ENCODE measurements around the gene ACOX3. TPM values are rescaled to one million over a fixed set of nuclear protein-coding genes. Genes with fewer than 3 reads are reported as not detected.

Gene ACOX3
- total RNA-seq, 1 experiment from 2014 or later, result 12.2 TPM

DNA sequence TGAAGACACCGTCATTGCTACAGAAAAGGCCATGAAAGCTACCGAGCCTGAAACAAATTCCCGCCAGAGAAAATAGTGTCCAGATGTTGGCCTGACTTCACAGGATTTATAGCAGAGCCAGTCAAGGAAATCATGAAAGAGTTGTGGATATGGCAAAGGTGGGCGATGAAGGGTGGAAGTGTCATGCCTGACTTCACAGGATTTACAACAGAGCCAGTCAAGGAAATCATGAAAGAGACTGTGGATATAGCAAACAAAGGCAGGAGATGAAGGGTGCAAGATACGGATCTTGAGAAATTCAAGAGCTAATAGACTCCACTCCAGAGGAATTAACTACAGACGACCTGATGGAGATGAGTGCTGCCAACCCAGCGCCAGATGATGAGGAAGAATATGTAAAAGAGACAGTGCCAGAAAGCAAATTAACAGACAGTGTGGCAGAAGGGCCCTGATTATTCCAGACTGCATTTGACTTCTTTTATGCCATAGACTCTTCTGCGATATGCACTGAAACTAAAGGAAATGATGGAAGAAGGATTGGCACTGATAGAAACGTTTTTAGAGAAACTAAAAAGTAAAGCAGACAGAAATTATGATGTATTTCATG lies 17.2 kb upstream of the ACOX3 start:
- no peaks in the 10 kb centered on the region; the same call in 1 of the 2 replicates for H3K36me3 ChIP-seq (ENCODE audit: low read depth, low read length)
- ChIA-PET CTCF (no interaction called here), POLR2A (ENCODE audit: unreplicated experiment) (no interaction called here)

DNA sequence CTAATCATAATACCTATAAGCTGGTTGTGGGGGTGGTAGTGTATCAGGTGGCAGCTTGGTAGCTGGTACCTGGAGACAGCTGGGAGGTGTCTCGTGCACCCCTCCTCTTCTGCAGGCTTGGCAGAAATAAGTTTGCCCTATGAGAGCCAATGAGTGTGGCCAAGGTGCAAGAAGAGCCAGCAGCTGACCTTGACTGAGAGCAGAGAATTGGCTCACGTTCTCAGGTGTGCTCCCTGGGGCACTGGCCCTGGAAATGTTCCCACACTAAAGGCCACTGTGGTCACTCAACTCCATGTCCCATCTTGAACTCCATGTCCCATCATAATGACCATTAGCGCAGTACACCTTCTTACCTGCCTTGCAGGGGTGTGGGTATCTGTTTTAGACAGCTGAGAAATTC lies 13.4 kb upstream of the ACOX3 start:
- Histone ChIP-seq H4K20me1 (ENCODE audit: low read length) (no peaks in the 10 kb centered on the region), H3K4me2 (ENCODE audit: low read length) (no peak overlapping the region), H3F3A (ENCODE audit: low read length, unreplicated experiment) (no peaks in the 10 kb centered on the region), H3K27me3 (ENCODE audit: low read length) (no peaks in the 10 kb centered on the region), H3K9me2 (replicated peaks; ENCODE audit: low read length) (no peaks in the 10 kb centered on the region), H2AFZ (ENCODE audit: low read length) (no peak overlapping the region), H3K9me3 (ENCODE audit: low read length) (no peaks in the 10 kb centered on the region), H3K79me2 (ENCODE audit: low read length) (no peaks in the 10 kb centered on the region), H3K27ac (ENCODE audit: low read length) (no peak overlapping the region), H3K4me1 (ENCODE audit: insufficient read depth, low read length) (no peaks in the 10 kb centered on the region), H3K36me3 (ENCODE audit: low read depth, low read length) (no peaks in the 10 kb centered on the region; the same call in 1 of the 2 replicates), H3K4me3 (ENCODE audit: low read length) (no peak overlapping the region), H3K9ac (ENCODE audit: low read length) (no peak overlapping the region)
- POLR2A ChIA-PET (ENCODE audit: unreplicated experiment), result no interaction called here
- no TSS peak for BruUV-seq (replicated peaks)
- CTCF ChIA-PET, result no interaction called here
- intact Hi-C loops (cut with micrococcal nuclease), result no loop called here
- ATAC-seq (no peak), DNase-seq (no peak)
- TF ChIP-seq EZH2 (IDR thresholded peaks at IDR 0.05; ENCODE audit: low read length, unreplicated experiment), result no peak
- TF ChIP-seq, protein P1, sequence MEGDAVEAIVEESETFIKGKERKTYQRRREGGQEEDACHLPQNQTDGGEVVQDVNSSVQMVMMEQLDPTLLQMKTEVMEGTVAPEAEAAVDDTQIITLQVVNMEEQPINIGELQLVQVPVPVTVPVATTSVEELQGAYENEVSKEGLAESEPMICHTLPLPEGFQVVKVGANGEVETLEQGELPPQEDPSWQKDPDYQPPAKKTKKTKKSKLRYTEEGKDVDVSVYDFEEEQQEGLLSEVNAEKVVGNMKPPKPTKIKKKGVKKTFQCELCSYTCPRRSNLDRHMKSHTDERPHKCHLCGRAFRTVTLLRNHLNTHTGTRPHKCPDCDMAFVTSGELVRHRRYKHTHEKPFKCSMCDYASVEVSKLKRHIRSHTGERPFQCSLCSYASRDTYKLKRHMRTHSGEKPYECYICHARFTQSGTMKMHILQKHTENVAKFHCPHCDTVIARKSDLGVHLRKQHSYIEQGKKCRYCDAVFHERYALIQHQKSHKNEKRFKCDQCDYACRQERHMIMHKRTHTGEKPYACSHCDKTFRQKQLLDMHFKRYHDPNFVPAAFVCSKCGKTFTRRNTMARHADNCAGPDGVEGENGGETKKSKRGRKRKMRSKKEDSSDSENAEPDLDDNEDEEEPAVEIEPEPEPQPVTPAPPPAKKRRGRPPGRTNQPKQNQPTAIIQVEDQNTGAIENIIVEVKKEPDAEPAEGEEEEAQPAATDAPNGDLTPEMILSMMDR (conservative IDR thresholded peaks at IDR 0.05; ENCODE audit: low read depth, low read length), result no peak
- no peak for TF ChIP-seq EZH2phosphoT487 (IDR thresholded peaks at IDR 0.05; ENCODE audit: borderline replicate concordance, low read length)

More for the DNA sequence above, 17.2 kb upstream of the ACOX3 start:
- Histone ChIP-seq H3K4me3 (ENCODE audit: low read length) (no peak overlapping the region), H3K27ac (ENCODE audit: low read length) (no peak overlapping the region), H3K9me3 (ENCODE audit: low read length) (no peaks in the 10 kb centered on the region), H3K9ac (ENCODE audit: low read length) (no peak overlapping the region), H4K20me1 (ENCODE audit: low read length) (no peaks in the 10 kb centered on the region), H3F3A (ENCODE audit: low read length, unreplicated experiment) (no peaks in the 10 kb centered on the region), H2AFZ (ENCODE audit: low read length) (no peak overlapping the region), H3K4me2 (ENCODE audit: low read length) (no peak overlapping the region), H3K9me2 (replicated peaks; ENCODE audit: low read length) (no peaks in the 10 kb centered on the region), H3K27me3 (ENCODE audit: low read length) (no peaks in the 10 kb centered on the region), H3K79me2 (ENCODE audit: low read length) (no peaks in the 10 kb centered on the region), H3K4me1 (ENCODE audit: insufficient read depth, low read length) (peaks cover 4% of the 10 kb centered on the region; the same call in 1 of the 2 replicates)
- BruUV-seq (replicated peaks), result no TSS peak
- TF ChIP-seq EZH2phosphoT487 (IDR thresholded peaks at IDR 0.05; ENCODE audit: borderline replicate concordance, low read length) (no peak), EZH2 (IDR thresholded peaks at IDR 0.05; ENCODE audit: low read length, unreplicated experiment) (no peak)
- TF ChIP-seq, protein P1 (conservative IDR thresholded peaks at IDR 0.05; ENCODE audit: low read depth, low read length), result no peak
- intact Hi-C loops (cut with micrococcal nuclease), result no loop called here
- ATAC-seq (no peak), DNase-seq (no peak)

DNA sequence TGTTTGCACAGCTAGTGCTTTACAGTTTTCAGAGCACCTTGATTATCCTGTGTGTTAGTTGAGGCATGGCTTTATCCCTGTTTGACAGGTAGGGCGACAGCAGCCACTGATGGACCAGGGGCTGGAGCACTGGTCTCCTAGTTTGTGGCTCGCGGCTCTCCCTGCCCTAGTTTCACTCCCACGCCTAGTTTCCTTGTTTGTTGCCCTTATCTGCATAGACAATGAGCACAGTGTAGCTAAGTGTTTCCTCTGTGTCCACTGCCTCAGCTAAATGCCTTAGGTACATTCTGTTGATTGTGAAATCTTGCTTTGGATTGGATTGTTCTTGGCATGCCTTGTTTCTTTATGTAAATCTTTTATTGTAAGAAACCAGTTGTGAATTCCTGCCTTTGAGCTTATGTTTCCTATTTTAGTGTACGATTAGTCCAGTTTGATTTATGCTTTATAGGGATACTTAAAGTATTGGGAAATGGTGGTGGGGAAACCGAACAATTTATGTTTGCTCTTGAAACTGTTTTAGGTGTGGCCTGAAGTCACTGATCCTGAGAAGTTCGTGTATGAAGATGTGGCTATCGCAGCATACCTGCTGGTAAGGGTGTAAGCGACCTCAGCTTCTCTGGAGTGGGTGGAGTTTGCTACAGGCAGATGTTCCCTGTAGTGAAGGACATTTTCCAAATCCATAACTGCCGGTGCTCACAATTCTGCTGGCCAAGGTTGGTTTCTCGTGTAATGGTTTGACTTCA lies 11.1 kb upstream of the ACOX3 start:
- no peak overlapping the region for H2AFZ ChIP-seq (ENCODE audit: low read length)
- no peaks in the 10 kb centered on the region for H3K9me3 ChIP-seq (ENCODE audit: low read length)
- H3K9ac ChIP-seq (ENCODE audit: low read length), result no peak overlapping the region
- CTCF ChIA-PET, result no interaction called here
- no peaks in the 10 kb centered on the region for H3K4me1 ChIP-seq (ENCODE audit: insufficient read depth, low read length)
- no peak for DNase-seq
- H3F3A ChIP-seq (ENCODE audit: low read length, unreplicated experiment), result no peaks in the 10 kb centered on the region
- ATAC-seq, result no peak
- BruUV-seq (replicated peaks), result no TSS peak
- no peaks in the 10 kb centered on the region for H3K9me2 ChIP-seq (replicated peaks; ENCODE audit: low read length)
- intact Hi-C loops (cut with micrococcal nuclease), result no loop called here
- H3K4me2 ChIP-seq (ENCODE audit: low read length), result no peak overlapping the region
- no peak overlapping the region for H3K4me3 ChIP-seq (ENCODE audit: low read length)
- H4K20me1 ChIP-seq (ENCODE audit: low read length), result no peaks in the 10 kb centered on the region
- no peaks in the 10 kb centered on the region for H3K79me2 ChIP-seq (ENCODE audit: low read length)
- POLR2A ChIA-PET (ENCODE audit: unreplicated experiment), result no interaction called here
- no peaks in the 10 kb centered on the region; the same call in 1 of the 2 replicates for H3K36me3 ChIP-seq (ENCODE audit: low read depth, low read length)
- no peak overlapping the region for H3K27ac ChIP-seq (ENCODE audit: low read length)
- no peaks in the 10 kb centered on the region for H3K27me3 ChIP-seq (ENCODE audit: low read length)
- TF ChIP-seq EZH2 (IDR thresholded peaks at IDR 0.05; ENCODE audit: low read length, unreplicated experiment) (no peak), EZH2phosphoT487 (IDR thresholded peaks at IDR 0.05; ENCODE audit: borderline replicate concordance, low read length) (no peak)
- TF ChIP-seq, protein P1 (conservative IDR thresholded peaks at IDR 0.05; ENCODE audit: low read depth, low read length), result no peak
